ENCODE results near the gene ATP2A2. TPM values are rescaled to one million over a fixed set of nuclear protein-coding genes. Genes with fewer than 3 reads are reported as not detected.

Gene ATP2A2
- polyA plus RNA-seq, 1 experiment: 267 TPM

DNA sequence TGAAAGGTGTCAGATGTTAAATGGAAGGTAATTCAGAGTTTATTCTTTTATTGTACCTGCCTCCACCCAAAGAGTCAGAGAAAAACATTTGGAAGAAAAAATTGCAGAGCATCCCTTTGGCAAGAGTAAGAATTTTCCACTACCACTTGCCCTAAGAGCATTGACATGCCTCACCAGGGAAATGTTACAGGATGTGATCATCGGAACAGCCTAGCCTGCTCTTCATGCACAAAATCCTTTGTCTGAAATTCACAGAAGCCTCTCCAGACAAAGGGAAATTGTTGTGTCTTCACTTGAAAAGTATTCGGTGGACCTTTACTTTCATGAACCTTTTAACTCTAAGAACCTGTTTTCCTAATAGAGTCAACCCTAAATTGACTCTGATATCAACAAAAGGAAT lies 36.9 kb downstream of the ATP2A2 start:
- H3K27me3 ChIP-seq (ENCODE audit: control insufficient read depth, insufficient read depth, low read length): no peaks in the 10 kb centered on the region
- no peak for DNase-seq (ENCODE audit: low read depth)
- TF ChIP-seq, protein P1, sequence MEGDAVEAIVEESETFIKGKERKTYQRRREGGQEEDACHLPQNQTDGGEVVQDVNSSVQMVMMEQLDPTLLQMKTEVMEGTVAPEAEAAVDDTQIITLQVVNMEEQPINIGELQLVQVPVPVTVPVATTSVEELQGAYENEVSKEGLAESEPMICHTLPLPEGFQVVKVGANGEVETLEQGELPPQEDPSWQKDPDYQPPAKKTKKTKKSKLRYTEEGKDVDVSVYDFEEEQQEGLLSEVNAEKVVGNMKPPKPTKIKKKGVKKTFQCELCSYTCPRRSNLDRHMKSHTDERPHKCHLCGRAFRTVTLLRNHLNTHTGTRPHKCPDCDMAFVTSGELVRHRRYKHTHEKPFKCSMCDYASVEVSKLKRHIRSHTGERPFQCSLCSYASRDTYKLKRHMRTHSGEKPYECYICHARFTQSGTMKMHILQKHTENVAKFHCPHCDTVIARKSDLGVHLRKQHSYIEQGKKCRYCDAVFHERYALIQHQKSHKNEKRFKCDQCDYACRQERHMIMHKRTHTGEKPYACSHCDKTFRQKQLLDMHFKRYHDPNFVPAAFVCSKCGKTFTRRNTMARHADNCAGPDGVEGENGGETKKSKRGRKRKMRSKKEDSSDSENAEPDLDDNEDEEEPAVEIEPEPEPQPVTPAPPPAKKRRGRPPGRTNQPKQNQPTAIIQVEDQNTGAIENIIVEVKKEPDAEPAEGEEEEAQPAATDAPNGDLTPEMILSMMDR (IDR thresholded peaks at IDR 0.05; ENCODE audit: insufficient read depth, low read depth, low read length): no peak
- POLR2A ChIA-PET: interaction anchor here (0.6 to 1.4 kb wide), 2 partner anchors 8 to 38 kb away, joined by 5 read pairs; no protein-coding TSS in a partner anchor
- no peak overlapping the region for H3K4me3 ChIP-seq (ENCODE audit: low read depth, low read length)
- CTCF ChIA-PET: interaction anchor here (0.6 kb wide), 1 partner anchor 216 kb away, joined by 3 read pairs; no protein-coding TSS in a partner anchor
- H3K36me3 ChIP-seq (ENCODE audit: control insufficient read depth, insufficient read depth, low read length): peaks cover 3% of the 10 kb centered on the region; the same call in 1 of the 2 replicates

DNA sequence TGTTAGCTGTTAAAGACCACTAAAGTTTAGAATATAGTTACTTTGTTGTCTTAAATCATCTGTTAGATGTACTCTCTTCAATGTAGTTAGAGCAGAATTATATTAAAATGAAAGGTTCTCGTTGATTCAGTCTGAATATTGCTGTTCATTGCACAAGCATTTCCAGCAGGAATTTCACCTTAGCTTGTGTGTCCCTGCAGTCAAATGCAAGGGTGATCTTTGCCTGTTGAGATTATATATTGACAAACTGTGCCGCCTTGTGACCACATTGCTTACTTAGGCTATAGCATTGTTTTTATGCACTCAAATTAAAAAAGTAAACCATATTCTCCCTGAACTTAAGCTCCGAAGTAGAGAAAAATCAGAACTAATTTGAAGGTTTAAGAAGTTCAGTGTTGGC lies 39.5 kb downstream of the ATP2A2 start:
- Histone ChIP-seq H3K36me3 (ENCODE audit: control insufficient read depth, insufficient read depth, low read length) (peaks cover 8% of the 10 kb centered on the region), H3K4me3 (ENCODE audit: low read depth, low read length) (no peak overlapping the region), H3K27me3 (ENCODE audit: control insufficient read depth, insufficient read depth, low read length) (no peaks in the 10 kb centered on the region)
- POLR2A ChIA-PET: no interaction called here
- no peak for DNase-seq (ENCODE audit: low read depth)
- CTCF ChIA-PET: interaction anchor here (1.2 kb wide), 1 partner anchor 14 kb away, joined by 3 read pairs; no protein-coding TSS in a partner anchor
- TF ChIP-seq, protein P1 (IDR thresholded peaks at IDR 0.05; ENCODE audit: insufficient read depth, low read depth, low read length): no peak

DNA sequence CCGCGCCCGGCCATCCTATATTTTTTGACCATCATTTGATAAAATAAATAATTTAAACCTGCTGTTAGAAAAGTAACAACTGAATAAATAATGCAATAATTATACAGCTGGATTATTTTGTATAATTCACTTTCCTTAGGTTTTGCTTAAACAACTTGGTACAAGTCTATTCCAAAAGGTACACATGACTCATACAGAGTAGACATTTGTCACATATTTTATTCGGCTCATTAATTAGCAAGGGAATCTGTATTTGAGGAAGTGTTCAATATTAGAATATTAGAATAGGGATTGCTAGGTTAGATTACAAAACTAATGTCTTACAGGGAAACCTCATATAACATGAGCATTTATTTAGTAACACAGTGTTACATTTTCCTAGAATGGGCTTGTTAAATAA lies 48.7 kb downstream of the ATP2A2 start:
- ChIA-PET CTCF (interaction anchor here (0.6 kb wide), 1 partner anchor 1387 kb away, joined by 3 read pairs; no protein-coding TSS in a partner anchor), POLR2A (no interaction called here)
- H3K36me3 ChIP-seq (ENCODE audit: control insufficient read depth, insufficient read depth, low read length): peaks cover 33% of the 10 kb centered on the region
- DNase-seq (ENCODE audit: low read depth): no peak
- TF ChIP-seq, protein P1 (IDR thresholded peaks at IDR 0.05; ENCODE audit: insufficient read depth, low read depth, low read length): no peak
- H3K4me3 ChIP-seq (ENCODE audit: low read depth, low read length): no peak overlapping the region
- no peaks in the 10 kb centered on the region for H3K27me3 ChIP-seq (ENCODE audit: control insufficient read depth, insufficient read depth, low read length)

DNA sequence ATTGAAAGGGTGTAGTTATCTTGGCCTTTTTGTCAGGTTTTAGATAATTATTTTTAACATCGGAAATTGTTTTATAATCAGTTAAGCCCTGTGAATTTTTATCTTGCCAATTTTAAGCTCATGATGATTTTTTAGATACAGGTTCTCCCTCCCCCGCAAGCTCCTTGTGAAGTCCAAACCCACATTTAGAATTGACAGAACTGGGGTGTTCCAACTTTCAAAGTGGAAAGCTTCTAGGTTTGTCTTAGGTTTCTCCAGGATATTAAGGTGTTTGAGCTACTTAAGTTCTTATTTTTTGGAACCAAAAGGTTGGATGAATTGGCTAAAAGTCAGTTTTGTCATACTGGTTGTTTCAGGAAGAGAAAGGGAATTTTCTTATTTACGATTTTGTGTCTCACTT lies 49.1 kb downstream of the ATP2A2 start:
- Histone ChIP-seq H3K4me3 (ENCODE audit: low read depth, low read length) (no peak overlapping the region), H3K27me3 (ENCODE audit: control insufficient read depth, insufficient read depth, low read length) (no peaks in the 10 kb centered on the region), H3K36me3 (ENCODE audit: control insufficient read depth, insufficient read depth, low read length) (peaks cover 37% of the 10 kb centered on the region)
- ChIA-PET CTCF (interaction anchor here (0.6 to 0.7 kb wide), 2 partner anchors 10 to 1387 kb away, joined by 3 read pairs; no protein-coding TSS in a partner anchor), POLR2A (interaction anchor here (0.5 kb wide), 1 partner anchor 101 kb away, joined by 6 read pairs; no protein-coding TSS in a partner anchor)
- no peak for DNase-seq (ENCODE audit: low read depth)
- TF ChIP-seq, protein P1 (IDR thresholded peaks at IDR 0.05; ENCODE audit: insufficient read depth, low read depth, low read length): no peak

GRCh38 chr12:110330544-110330943 lies 49.5 kb downstream of the ATP2A2 start:
- CTCF ChIA-PET: interaction anchor here (0.7 to 1.0 kb wide), 2 partner anchors 10 to 240 kb away, joined by 3 read pairs; no protein-coding TSS in a partner anchor
- Histone ChIP-seq H3K36me3 (ENCODE audit: control insufficient read depth, insufficient read depth, low read length) (peaks cover 40% of the 10 kb centered on the region), H3K27me3 (ENCODE audit: control insufficient read depth, insufficient read depth, low read length) (no peaks in the 10 kb centered on the region), H3K4me3 (ENCODE audit: low read depth, low read length) (no peak overlapping the region)
- no peak for DNase-seq (ENCODE audit: low read depth)
- TF ChIP-seq, protein P1 (IDR thresholded peaks at IDR 0.05; ENCODE audit: insufficient read depth, low read depth, low read length): no peak
- POLR2A ChIA-PET: interaction anchor here (0.5 kb wide), 1 partner anchor 102 kb away, joined by 6 read pairs; no protein-coding TSS in a partner anchor

Measured in BJ (cell line).